Glutamatergic neuron (in vitro differentiated cells): ENCODE results near the gene PIWIL1. TPM values are rescaled to one million over a fixed set of nuclear protein-coding genes. Genes with fewer than 3 reads are reported as not detected.

Source experiments
- DNase-seq: peaks from one replicate; pipeline ENCODE4 v3.0.0; 2022
- H3K27ac Mint-ChIP-seq: one replicate; pipeline ENCODE4 v1.8.0; 2020; ENCODE audit warnings: mild to moderate bottlenecking, mixed read lengths, inconsistent platforms; ENCODE audit not compliant: unreplicated experiment
- H3K27me3 Mint-ChIP-seq: one replicate; pipeline ENCODE4 v1.8.0; 2020; ENCODE audit warnings: mild to moderate bottlenecking, moderate library complexity, mixed read lengths, inconsistent platforms; ENCODE audit not compliant: unreplicated experiment
- H3K36me3 Mint-ChIP-seq: one replicate; pipeline ENCODE4 v1.8.0; 2020; ENCODE audit warnings: mild to moderate bottlenecking, mixed read lengths, inconsistent platforms; ENCODE audit not compliant: unreplicated experiment
- H3K4me1 Mint-ChIP-seq: one replicate; pipeline ENCODE4 v1.8.0; 2020; ENCODE audit warnings: mild to moderate bottlenecking, low read depth, mixed read lengths, inconsistent platforms; ENCODE audit not compliant: unreplicated experiment
- H3K4me3 Mint-ChIP-seq: one replicate; pipeline ENCODE4 v1.8.0; 2020; ENCODE audit warnings: mild to moderate bottlenecking, mixed read lengths, inconsistent platforms; ENCODE audit not compliant: unreplicated experiment
- H3K9me3 Mint-ChIP-seq: one replicate; pipeline ENCODE4 v1.8.0; 2020; ENCODE audit warnings: mild to moderate bottlenecking, moderate library complexity, mixed read lengths, inconsistent platforms; ENCODE audit not compliant: unreplicated experiment
- CTCF ChIP-seq: fragments of 200-600 bp; sonication (generic); IDR thresholded peaks from one replicate; pipeline ENCODE4 v1.5.0; 2021; ENCODE audit not compliant: partially characterized antibody, unreplicated experiment
- total RNA-seq: library from RNA; stranded (reverse); fragmentation: NEBNext Ultra II Directional; extraction: Animal tissue kit (Norgen Biotek cat#: 25700); gene quantifications from one replicate; pipeline ENCODE4 v1.2.1, GENCODE V29; 2021; ENCODE audit not compliant: unreplicated experiment

PIWIL1 gene
- total RNA-seq, 1 donor from 2014 or later, result not detected

- Mint-ChIP-seq H3K36me3 (peaks cover 4% of the 10 kb centered on the region), H3K27ac (no peak overlapping the region), H3K4me3 (no peak overlapping the region), H3K27me3 (peaks cover 5% of the 10 kb centered on the region), H3K4me1 (peaks cover 5% of the 10 kb centered on the region), H3K9me3 (peaks cover 16% of the 10 kb centered on the region)
- no peak for DNase-seq
- no peak for TF ChIP-seq CTCF
Measured at GRCh38 chr12:130303781-130304180, 33.9 kb upstream of the PIWIL1 start.

- no peaks in the 10 kb centered on the region for H3K4me1 Mint-ChIP-seq
- peaks cover 4% of the 10 kb centered on the region for H3K36me3 Mint-ChIP-seq
- no peak for DNase-seq
- H3K9me3 Mint-ChIP-seq, result peaks cover 4% of the 10 kb centered on the region
- no peak for TF ChIP-seq CTCF
- H3K27me3 Mint-ChIP-seq, result peaks cover 3% of the 10 kb centered on the region
- no peak overlapping the region for H3K27ac Mint-ChIP-seq
- no peak overlapping the region for H3K4me3 Mint-ChIP-seq
Measured at GRCh38 chr12:130307859-130308258, 29.8 kb upstream of the PIWIL1 start.

GRCh38 chr12:130308393-130308792, 29.3 kb upstream of the PIWIL1 start:
- TF ChIP-seq CTCF, result no peak
- peaks cover 4% of the 10 kb centered on the region for H3K9me3 Mint-ChIP-seq
- H3K27me3 Mint-ChIP-seq, result peaks cover 3% of the 10 kb centered on the region
- no peak for DNase-seq
- H3K4me3 Mint-ChIP-seq, result no peak overlapping the region
- no peak overlapping the region for H3K27ac Mint-ChIP-seq
- peaks cover 4% of the 10 kb centered on the region for H3K36me3 Mint-ChIP-seq
- no peaks in the 10 kb centered on the region for H3K4me1 Mint-ChIP-seq

GRCh38 chr12:130316251-130316650, 21.4 kb upstream of the PIWIL1 start:
- TF ChIP-seq CTCF, result no peak
- H3K27me3 Mint-ChIP-seq, result no peaks in the 10 kb centered on the region
- peaks cover 5% of the 10 kb centered on the region for H3K9me3 Mint-ChIP-seq

GRCh38 chr12:130320536-130320935, 17.2 kb upstream of the PIWIL1 start:
- H3K36me3 Mint-ChIP-seq, result no peaks in the 10 kb centered on the region
- no peak overlapping the region for H3K27ac Mint-ChIP-seq
- H3K4me1 Mint-ChIP-seq, result no peaks in the 10 kb centered on the region
- TF ChIP-seq CTCF, result no peak
- H3K27me3 Mint-ChIP-seq, result no peaks in the 10 kb centered on the region
- no peak overlapping the region for H3K4me3 Mint-ChIP-seq
- H3K9me3 Mint-ChIP-seq, result peaks cover 2% of the 10 kb centered on the region
- DNase-seq, result no peak

More at GRCh38 chr12:130316251-130316650, 21.4 kb upstream of the PIWIL1 start:
- H3K4me3 Mint-ChIP-seq, result no peak overlapping the region
- no peaks in the 10 kb centered on the region for H3K4me1 Mint-ChIP-seq
- no peak for DNase-seq
- no peak overlapping the region for H3K27ac Mint-ChIP-seq
- no peaks in the 10 kb centered on the region for H3K36me3 Mint-ChIP-seq
